T-helper 22 cell (primary cell): ENCODE data around the gene UFL1.

Experiments used
- DNase-seq: peaks from one replicate; pipeline ENCODE4 v3.0.0-alpha.2; 2020; ENCODE audit warnings: low read depth

The UFL1 gene

DNA sequence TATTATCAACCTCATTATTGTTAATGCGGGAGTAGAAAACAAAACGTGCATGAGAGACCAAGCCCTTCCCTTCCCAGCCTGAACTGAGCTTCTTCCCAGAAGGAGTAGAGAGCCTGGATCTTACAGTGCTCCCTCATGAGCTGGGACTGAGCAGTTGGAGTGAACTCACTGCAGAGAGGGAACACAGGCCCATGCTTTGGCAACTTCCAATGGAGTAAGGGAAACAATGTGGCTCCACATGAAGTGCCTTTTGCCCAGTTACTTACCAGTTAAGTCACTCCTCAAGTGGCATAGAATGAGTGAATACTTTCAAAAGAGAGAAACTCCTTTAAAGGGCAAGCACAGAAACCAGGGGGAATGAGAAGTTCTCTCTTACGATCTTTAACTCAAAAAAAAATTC is 53.8 kb downstream of the UFL1 start:
- no peak for DNase-seq

DNA sequence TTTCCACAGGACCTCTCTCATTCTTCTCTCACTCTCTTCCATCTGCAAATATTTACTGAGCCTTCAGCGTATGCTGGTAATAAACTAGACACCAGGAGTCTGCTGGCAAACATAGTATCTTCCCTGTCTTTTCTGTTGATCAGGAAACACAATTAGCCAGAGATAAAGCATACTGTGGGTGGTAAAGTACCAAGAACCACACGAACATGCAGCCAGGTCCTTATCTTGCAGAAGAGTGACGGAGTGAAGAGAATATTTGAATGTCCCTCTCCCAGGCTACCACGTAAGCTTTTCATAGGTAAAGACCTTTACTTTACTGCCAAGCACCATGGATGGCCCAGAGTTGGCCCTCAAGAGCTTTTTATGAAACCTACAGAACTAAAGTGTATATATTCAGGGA is 54.6 kb downstream of the UFL1 start:
- DNase-seq, result no peak

DNA sequence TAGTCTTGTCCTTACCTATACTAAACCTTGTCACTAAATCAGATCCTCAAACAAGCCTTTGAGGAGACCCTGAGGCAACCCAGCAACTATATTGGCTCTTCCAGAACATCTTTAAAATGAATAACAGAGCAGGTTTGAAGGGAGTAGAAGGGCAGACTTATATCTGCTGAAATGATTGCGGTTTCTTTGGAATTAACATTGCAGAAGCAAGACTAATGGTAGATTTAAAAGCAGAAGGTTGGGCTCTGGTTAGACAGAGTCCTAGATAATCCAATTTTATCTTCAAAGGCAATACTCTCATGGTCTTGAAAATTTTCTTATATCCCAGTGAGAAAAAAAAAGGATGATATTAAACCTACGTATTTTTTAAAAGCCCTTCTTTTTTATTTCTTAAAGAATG is 60.4 kb downstream of the UFL1 start:
- no peak for DNase-seq

DNA sequence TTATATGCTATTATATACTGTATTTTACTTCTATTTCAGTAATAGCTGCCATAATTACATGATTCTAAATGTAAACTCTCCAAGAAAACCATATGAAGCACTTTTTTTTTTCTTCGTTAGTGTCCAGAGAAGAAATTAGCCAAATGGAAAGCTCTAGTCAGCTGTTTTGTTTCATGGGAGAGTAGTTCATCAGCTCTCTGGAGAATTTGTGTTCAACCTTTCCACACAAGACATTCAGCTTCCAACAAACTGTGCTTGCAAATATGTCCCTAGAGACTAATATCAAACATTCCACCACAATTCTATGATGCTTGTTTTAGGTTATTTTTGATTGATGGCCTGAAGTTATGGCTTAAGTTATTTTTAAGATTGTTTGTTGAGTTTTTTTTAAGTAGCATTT is 60.8 kb downstream of the UFL1 start:
- DNase-seq, result no peak

DNA sequence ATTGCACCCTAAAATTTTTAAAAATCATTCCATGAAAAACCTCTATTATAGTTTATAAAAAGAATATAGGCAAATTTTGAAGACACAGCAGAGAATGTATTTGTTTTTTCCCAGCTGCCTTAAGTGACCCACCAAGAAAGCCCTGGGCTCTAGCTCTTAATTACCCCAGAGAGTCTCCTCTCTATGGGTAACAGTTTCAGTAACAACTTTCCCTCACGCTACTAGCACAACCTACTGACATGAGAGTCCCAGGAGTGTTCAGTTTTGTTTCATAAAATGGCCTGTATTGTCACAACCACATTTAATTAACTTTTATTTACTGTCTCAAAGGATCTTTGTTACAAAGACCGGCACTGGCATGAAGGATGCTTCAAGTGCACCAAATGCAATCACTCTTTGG is 82.8 kb downstream of the UFL1 start:
- DNase-seq, result no peak
